ENCODE data around the gene SGMS1. TPM values are rescaled to one million over a fixed set of nuclear protein-coding genes. Genes with fewer than 3 reads are reported as not detected.
"Not testable (repeated sequence)": the region's sequence is repeated elsewhere in the genome, so short reads cannot be mapped to it uniquely, and the experiment has no call there.

Gene SGMS1
- total RNA-seq, 1 donor from 2014 or later: 25.0 TPM

GRCh38 chr10:50271564-50272250 is 352.0 kb downstream of the SGMS1 start:
- no peak overlapping the region for H3K4me3 Mint-ChIP-seq (ENCODE audit: low read depth)
- H3K36me3 Mint-ChIP-seq (ENCODE audit: insufficient read depth): no peaks in the 10 kb centered on the region
- H3K27ac Mint-ChIP-seq: no peak overlapping the region
- no peak for TF ChIP-seq CTCF (IDR thresholded peaks at IDR 0.05; ENCODE audit: unreplicated experiment)
- no peak for DNase-seq (ENCODE audit: low spot score, unreplicated experiment)
- H3K27me3 Mint-ChIP-seq: peaks cover 19% of the 10 kb centered on the region
- no peaks in the 10 kb centered on the region for H3K9me3 Mint-ChIP-seq (ENCODE audit: low read depth)
- H3K4me1 Mint-ChIP-seq (ENCODE audit: low read depth): no peaks in the 10 kb centered on the region

DNA sequence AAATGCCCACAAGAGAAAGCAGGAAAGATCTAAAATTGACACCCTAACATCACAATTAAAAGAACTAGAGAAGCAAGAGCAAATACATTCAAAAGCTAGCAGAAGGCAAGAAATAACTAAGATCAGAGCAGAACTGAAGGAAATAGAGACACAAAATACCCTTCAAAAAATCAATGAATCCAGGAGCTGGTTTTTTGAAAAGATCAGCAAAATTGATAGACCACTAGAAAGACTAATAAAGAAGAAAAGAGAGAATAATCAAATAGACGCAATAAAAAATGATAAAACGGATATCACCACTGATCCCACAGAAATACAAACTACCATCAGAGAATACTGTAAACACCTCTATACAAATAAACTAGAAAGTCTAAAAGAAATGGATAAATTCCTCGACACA is 355.9 kb downstream of the SGMS1 start:
- H3K9me3 Mint-ChIP-seq (ENCODE audit: low read depth); H3K4me1 Mint-ChIP-seq (ENCODE audit: low read depth); H3K36me3 Mint-ChIP-seq (ENCODE audit: insufficient read depth); DNase-seq (ENCODE audit: low spot score, unreplicated experiment); H3K27ac Mint-ChIP-seq; H3K4me3 Mint-ChIP-seq (ENCODE audit: low read depth): not testable (repeated sequence)
- peaks cover 23% of the 10 kb centered on the region for H3K27me3 Mint-ChIP-seq

GRCh38 chr10:50262625-50263024 is 361.1 kb downstream of the SGMS1 start:
- H3K9me3 Mint-ChIP-seq (ENCODE audit: low read depth); H3K27ac Mint-ChIP-seq; H3K36me3 Mint-ChIP-seq (ENCODE audit: insufficient read depth); DNase-seq (ENCODE audit: low spot score, unreplicated experiment); H3K4me1 Mint-ChIP-seq (ENCODE audit: low read depth); H3K4me3 Mint-ChIP-seq (ENCODE audit: low read depth): not testable (repeated sequence)
- H3K27me3 Mint-ChIP-seq: peaks cover 18% of the 10 kb centered on the region

- DNase-seq (ENCODE audit: low spot score, unreplicated experiment): no peak
These were observed 362.9 kb downstream of the SGMS1 start for GRCh38 chr10:50260791-50261281.

More at GRCh38 chr10:50260791-50261281, 362.9 kb downstream of the SGMS1 start:
- Mint-ChIP-seq H3K9me3 (ENCODE audit: low read depth) (peaks cover 3% of the 10 kb centered on the region), H3K4me1 (ENCODE audit: low read depth) (no peaks in the 10 kb centered on the region), H3K36me3 (ENCODE audit: insufficient read depth) (no peaks in the 10 kb centered on the region), H3K27ac (no peak overlapping the region), H3K27me3 (peaks cover 21% of the 10 kb centered on the region), H3K4me3 (ENCODE audit: low read depth) (no peak overlapping the region)
- TF ChIP-seq CTCF (IDR thresholded peaks at IDR 0.05; ENCODE audit: unreplicated experiment): no peak

Other genes starting within 250 kb of the SGMS1 start
- 7.2 and 8.6 TPM in 2 replicates for gene ASAH2B, start 116.0 kb upstream of the SGMS1 start, total RNA-seq

Data from progenitor cell of endocrine pancreas (in vitro differentiated cells).